HEK293 (cell line): ENCODE measurements around the gene SETMAR.

Source experiments
- YY1 ChIP-seq: fragments of 450-650 bp; formaldehyde crosslinking; IDR thresholded peaks from 2 replicates; pipeline ENCODE4 v1.5.1; 2018; ENCODE audit warnings: missing biosample characterization, missing genetic modification characterization
- ZNF274 ChIP-seq, 2 experiments: fragments of 200-500 bp in 1 of 2; fragments of 450-650 bp in 1 of 2; sonication (Bioruptor generic) in 1 of 2; formaldehyde crosslinking in 1 of 2; IDR thresholded peaks; 2 replicates each; pipeline versions ENCODE4 v1.5.1 to v1.6.1; 2014 to 2016; ENCODE audit warnings: borderline replicate concordance in 1 of 2, inconsistent platforms in 1 of 2, low read length in 1 of 2, missing biosample characterization in 1 of 2, missing genetic modification characterization in 1 of 2
- ZNF292 ChIP-seq: fragments of 450-650 bp; formaldehyde crosslinking; IDR thresholded peaks from 2 replicates; pipeline ENCODE4 v1.5.1; 2016; ENCODE audit warnings: low read depth, missing biosample characterization, missing genetic modification characterization, borderline replicate concordance
- ZNF510 ChIP-seq: fragments of 450-650 bp; formaldehyde crosslinking; IDR thresholded peaks from 2 replicates; pipeline ENCODE4 v1.5.1; 2018; ENCODE audit warnings: mild to moderate bottlenecking, missing genetic modification characterization, missing biosample characterization; ENCODE audit not compliant: insufficient replicate concordance
- TF ChIP-seq, protein P1 (sequence below): fragments of 450-650 bp; formaldehyde crosslinking; IDR thresholded peaks from 2 replicates; pipeline ENCODE4 v1.5.1; 2016; ENCODE audit warnings: missing biosample characterization, missing genetic modification characterization

DNA sequence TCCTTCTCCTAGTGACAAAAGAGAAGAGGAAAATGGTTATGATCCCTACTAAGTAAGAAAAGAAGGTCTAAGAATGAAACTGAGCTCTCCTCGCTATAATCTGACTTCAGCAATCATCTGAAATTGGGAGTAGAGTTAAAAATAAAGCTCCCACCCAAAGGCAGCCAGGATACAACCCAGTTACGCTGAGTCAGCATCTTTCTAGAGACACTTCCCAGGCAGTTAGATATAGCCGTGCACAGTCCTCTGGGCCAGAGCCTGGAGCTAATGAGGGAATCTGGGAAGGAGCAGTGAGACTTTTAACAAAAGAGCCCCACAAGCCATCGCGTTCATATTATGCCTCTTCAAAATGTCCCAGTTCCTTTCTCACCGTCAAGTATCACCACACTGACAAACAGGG lies 39.1 kb upstream of the SETMAR start:
- TF ChIP-seq YY1 (tag by site-specific recombination) (no peak), ZNF292 (no peak), ZNF274 (IDR thresholded peaks at IDR 0.05; ENCODE audit: low read length) (no peak), ZNF274 (tag by site-specific recombination; IDR thresholded peaks at IDR 0.05; ENCODE audit: borderline replicate concordance) (no peak), ZNF510 (tag by site-specific recombination) (no peak)
- TF ChIP-seq, protein P1, sequence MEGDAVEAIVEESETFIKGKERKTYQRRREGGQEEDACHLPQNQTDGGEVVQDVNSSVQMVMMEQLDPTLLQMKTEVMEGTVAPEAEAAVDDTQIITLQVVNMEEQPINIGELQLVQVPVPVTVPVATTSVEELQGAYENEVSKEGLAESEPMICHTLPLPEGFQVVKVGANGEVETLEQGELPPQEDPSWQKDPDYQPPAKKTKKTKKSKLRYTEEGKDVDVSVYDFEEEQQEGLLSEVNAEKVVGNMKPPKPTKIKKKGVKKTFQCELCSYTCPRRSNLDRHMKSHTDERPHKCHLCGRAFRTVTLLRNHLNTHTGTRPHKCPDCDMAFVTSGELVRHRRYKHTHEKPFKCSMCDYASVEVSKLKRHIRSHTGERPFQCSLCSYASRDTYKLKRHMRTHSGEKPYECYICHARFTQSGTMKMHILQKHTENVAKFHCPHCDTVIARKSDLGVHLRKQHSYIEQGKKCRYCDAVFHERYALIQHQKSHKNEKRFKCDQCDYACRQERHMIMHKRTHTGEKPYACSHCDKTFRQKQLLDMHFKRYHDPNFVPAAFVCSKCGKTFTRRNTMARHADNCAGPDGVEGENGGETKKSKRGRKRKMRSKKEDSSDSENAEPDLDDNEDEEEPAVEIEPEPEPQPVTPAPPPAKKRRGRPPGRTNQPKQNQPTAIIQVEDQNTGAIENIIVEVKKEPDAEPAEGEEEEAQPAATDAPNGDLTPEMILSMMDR, result no peak
